Renal cortex interstitium (tissue), 11 donors: ENCODE measurements around the gene CLEC4G. TPM values are rescaled to one million over a fixed set of nuclear protein-coding genes. Genes with fewer than 3 reads are reported as not detected.

ENCODE experiments used
- DNase-seq, 11 donors: peaks; one replicate each; pipeline ENCODE4 v3.0.0-alpha.2; 2013; ENCODE audit warnings: low read depth in 9 of 11, low spot score in 4 of 11; ENCODE audit errors: extremely low read depth in 1 of 11
- polyA plus RNA-seq, 3 donors: library from polyadenylated mRNA; unstranded; fragments of 120-200 nt; gene quantifications; one replicate each; pipeline ENCODE4 v1.2.1, GENCODE V29; 2013; ENCODE audit not compliant: insufficient read length in 3 of 3

The CLEC4G gene
- polyA plus RNA-seq, 3 donors, result 0.17 TPM; not detected in 2

- peak; percentile 69 to 87 (median 81) for DNase-seq
These were observed 51.1 kb downstream of the CLEC4G start, which contains the start of gene TRAPPC5 for GRCh38 chr19:7680606-7681339. TRAPPC5 (plus strand) TSS chr19:7680833; CDS start chr19:7682254, 1,421 bp downstream.

GRCh38 chr19:7679771-7680605 is 51.9 kb downstream of the CLEC4G start:
- DNase-seq, result no peak

DNA sequence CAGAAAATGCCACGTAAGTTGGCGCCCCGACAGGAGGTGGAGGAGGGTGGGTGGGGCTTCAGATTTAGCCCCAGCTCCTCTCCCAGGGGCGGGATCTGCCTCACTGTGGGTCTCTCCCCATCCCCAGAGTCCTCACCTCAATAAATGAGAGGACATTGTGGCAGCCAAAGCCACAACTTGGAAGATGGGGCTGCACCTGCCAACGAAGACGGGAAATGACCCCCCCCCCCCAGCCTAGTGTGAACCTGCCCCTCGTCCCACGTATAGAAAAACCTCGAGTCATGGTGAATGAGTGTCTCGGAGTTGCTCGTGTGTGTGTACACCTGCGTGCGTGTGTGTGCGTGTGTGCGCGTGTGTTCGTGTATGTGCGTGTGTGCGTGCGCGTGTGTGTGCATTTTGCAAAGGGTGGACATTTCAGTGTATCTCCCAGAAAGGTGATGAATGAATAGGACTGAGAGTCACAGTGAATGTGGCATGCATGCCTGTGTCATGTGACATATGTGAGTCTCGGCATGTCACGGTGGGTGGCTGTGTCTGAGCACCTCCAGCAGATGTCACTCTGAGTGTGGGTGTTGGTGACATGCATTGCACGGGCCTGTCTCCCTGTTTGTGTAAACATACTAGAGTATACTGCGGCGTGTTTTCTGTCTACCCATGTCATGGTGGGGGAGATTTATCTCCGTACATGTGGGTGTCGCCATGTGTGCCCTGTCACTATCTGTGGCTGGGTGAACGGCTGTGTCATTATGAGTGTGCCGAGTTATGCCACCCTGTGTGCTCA is 52.7 kb downstream of the CLEC4G start:
- DNase-seq, result no peak

Other genes with a start within 250 kb of the CLEC4G start
- 1 to 10 TPM; 6.0 to 7.9 (median 7.6) TPM for gene PEX11G, start 243.1 kb downstream of the CLEC4G start, polyA plus RNA-seq
- gene ZNF358, start 216.0 kb downstream of the CLEC4G start, polyA plus RNA-seq, result 10 to 100 TPM; 31.9 to 59.6 (median 59.1) TPM
- 10 to 100 TPM; 12.7 to 22.5 (median 15.8) TPM for gene MCOLN1, start 209.5 kb downstream of the CLEC4G start, polyA plus RNA-seq
- 10 to 100 TPM; 32.0 to 57.0 (median 43.3) TPM for gene PNPLA6, start 196.4 kb downstream of the CLEC4G start, polyA plus RNA-seq
- 10 to 100 TPM; 16.4 to 25.4 (median 22.4) TPM for gene CAMSAP3, start 136.2 kb downstream of the CLEC4G start, polyA plus RNA-seq
- 10 to 100 TPM; 31.4 to 45.7 (median 42.6) TPM for gene XAB2, start 102.6 kb downstream of the CLEC4G start, polyA plus RNA-seq
- gene PET100, start 102.3 kb downstream of the CLEC4G start, polyA plus RNA-seq, result 100 to 1,000 TPM in 2 of 3 donors, 10 to 100 TPM in 1; 94.6 to 126 (median 122) TPM
- 1 to 10 TPM in 1 of 3 donors, under 1 TPM in 2; 0.42 to 1.8 (median 0.83) TPM for gene PCP2, start 98.4 kb downstream of the CLEC4G start, polyA plus RNA-seq
- 10 to 100 TPM; 61.3 to 86.4 (median 75.4) TPM for gene STXBP2, start 95.0 kb downstream of the CLEC4G start, polyA plus RNA-seq
- 1 to 10 TPM in 2 of 3 donors, under 1 TPM in 1; 0.76 to 1.7 (median 1.4) TPM for gene RETN, start 63.1 kb downstream of the CLEC4G start, polyA plus RNA-seq
- under 1 TPM; 0.14 to 0.61 (median 0.39) TPM for gene MCEMP1, start 55.0 kb downstream of the CLEC4G start, polyA plus RNA-seq
- 10 to 100 TPM; 36.3 to 71.1 (median 62.5) TPM for gene TRAPPC5, start 51.3 kb downstream of the CLEC4G start, polyA plus RNA-seq
- under 1 TPM in 2 of 3 donors, not detected in 1; 0.06 to 0.14 TPM for gene FCER2, start 30.0 kb downstream of the CLEC4G start, polyA plus RNA-seq
- 1 to 10 TPM; 1.4 to 2.7 (median 1.5) TPM for gene CD209, start 15.4 kb upstream of the CLEC4G start, polyA plus RNA-seq
- gene CLEC4M, start 31.1 kb upstream of the CLEC4G start, polyA plus RNA-seq, result 1 to 10 TPM; 2.0 to 4.2 (median 3.4) TPM
- gene EVI5L, start 98.1 kb upstream of the CLEC4G start, polyA plus RNA-seq, result 10 to 100 TPM; 14.2 to 18.7 (median 14.9) TPM
- gene PRR36, start 142.3 kb upstream of the CLEC4G start, polyA plus RNA-seq, result 1 to 10 TPM; 5.6 to 9.4 (median 8.1) TPM
- gene LRRC8E, start 156.4 kb upstream of the CLEC4G start, polyA plus RNA-seq, result 1 to 10 TPM; 1.4 to 3.0 (median 2.6) TPM
- gene MAP2K7, start 171.8 kb upstream of the CLEC4G start, polyA plus RNA-seq, result 10 to 100 TPM; 23.7 to 41.9 (median 33.7) TPM
- gene TGFBR3L, start 182.7 kb upstream of the CLEC4G start, polyA plus RNA-seq, result 1 to 10 TPM in 2 of 3 donors, under 1 TPM in 1; 0.33 to 1.1 (median 1.0) TPM
- gene SNAPC2, start 188.2 kb upstream of the CLEC4G start, polyA plus RNA-seq, result 10 to 100 TPM; 12.9 to 19.0 (median 18.8) TPM
- 10 to 100 TPM; 12.7 to 33.9 (median 32.3) TPM for gene CTXN1, start 194.0 kb upstream of the CLEC4G start, polyA plus RNA-seq
- 10 to 100 TPM; 39.4 to 59.3 (median 59.1) TPM for gene TIMM44, start 211.6 kb upstream of the CLEC4G start, polyA plus RNA-seq